COLO829 (cell line): ENCODE results near the gene GABRP.

Experiments used
- DNase-seq: peaks from one replicate; pipeline ENCODE4 v3.0.0; 2012; ENCODE audit warnings: low spot score

GABRP gene

DNA sequence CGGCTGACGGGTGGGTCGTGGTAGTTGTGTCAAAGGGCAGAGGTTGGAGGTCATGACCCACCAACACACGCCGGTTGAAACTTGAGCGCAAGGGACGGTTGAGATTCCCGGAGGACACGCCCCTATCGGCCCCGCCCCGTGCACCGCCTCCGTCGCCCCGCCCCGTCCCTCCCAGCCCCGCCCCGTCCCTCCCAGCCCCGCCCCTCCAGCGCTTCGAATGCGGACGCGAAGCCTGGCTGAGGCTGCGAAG lies 78.1 kb downstream of the GABRP start:
- peak; percentile 82 for DNase-seq

DNA sequence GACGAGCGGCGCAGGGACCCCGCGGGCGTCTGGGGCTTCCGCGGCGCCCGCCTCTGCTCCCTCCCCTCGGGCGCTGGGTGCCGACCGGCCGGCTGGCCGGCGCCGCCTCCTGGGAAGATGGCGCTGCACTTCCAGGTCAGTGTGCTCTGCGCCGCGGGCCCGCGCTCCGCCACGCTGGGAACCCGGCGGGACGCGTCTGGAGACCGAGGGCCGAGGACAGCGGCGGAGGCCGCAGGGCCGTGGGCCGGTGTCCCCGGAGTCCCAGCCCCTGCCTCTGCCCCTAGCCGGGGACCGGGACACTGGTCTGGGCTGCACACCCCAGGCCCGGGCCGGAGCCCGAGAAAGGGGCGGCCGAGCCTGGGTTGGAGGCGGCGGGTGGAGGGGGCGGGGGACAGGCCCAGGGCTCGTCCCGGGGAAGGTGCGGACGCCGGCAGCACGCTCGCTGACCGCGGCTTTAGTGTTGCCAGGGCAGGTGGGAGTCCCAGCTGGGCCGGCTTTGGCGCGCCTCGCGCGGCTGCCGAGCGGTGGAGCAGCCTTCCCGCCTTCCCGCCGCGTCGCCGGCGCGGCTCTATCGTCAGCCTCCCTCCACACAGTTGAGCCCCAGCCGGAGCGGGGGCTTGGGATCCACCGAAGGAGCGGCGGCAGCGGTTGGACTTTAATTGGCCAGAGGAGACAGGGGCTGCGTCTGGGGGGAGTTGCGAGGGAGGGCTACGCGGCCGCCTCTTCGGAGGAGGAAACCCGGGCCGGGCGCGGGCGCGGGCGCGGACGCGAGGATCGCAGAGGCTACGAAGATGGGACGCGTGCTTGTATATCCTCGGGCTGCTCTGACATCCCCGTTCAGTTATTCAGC lies 78.6 kb downstream of the GABRP start, which contains the start of gene RANBP17:
RANBP17 (plus strand) TSS at position 102 of the 850 bp plus-strand sequence.
- no peak for DNase-seq

- DNase-seq: no peak
Measured at GRCh38 chr5:170863646-170864045, 80.1 kb downstream of the GABRP start.
